Measurements from ENCODE around the gene TIMELESS.
"Not testable (repeated sequence)": the region's sequence is repeated elsewhere in the genome, so short reads cannot be mapped to it uniquely, and the experiment has no call there.

The TIMELESS gene

GRCh38 chr12:56462565-56462964, 13.3 kb upstream of the TIMELESS start:
- no peak for DNase-seq (ENCODE audit: low read depth, low spot score)

- DNase-seq (ENCODE audit: low read depth, low spot score), result no peak
Observed at GRCh38 chr12:56461235-56462159, 12.3 kb upstream of the TIMELESS start.

GRCh38 chr12:56457817-56458216, 8.6 kb upstream of the TIMELESS start:
- no peak for DNase-seq (ENCODE audit: low read depth, low spot score)

- no peak for DNase-seq (ENCODE audit: low read depth, low spot score)
Observed at GRCh38 chr12:56454557-56454956, 5.3 kb upstream of the TIMELESS start, which contains the start of gene MIP. MIP (minus strand) TSS chr12:56454657; CDS start chr12:56454613, 44 bp downstream.

GRCh38 chr12:56451147-56451546, 1.9 kb upstream of the TIMELESS start:
- no peak for DNase-seq (ENCODE audit: low read depth, low spot score)

GRCh38 chr12:56450241-56450640, 1.0 kb upstream of the TIMELESS start:
- no peak for DNase-seq (ENCODE audit: low read depth, low spot score)

GRCh38 chr12:56449622-56449984, 377 bp upstream of the TIMELESS start:
- no peak for DNase-seq (ENCODE audit: low read depth, low spot score)

- not testable (repeated sequence) for DNase-seq (ENCODE audit: low read depth, low spot score)
Observed at GRCh38 chr12:56443208-56443607, 6.0 kb downstream of the TIMELESS start.

GRCh38 chr12:56437430-56438176, 11.6 kb downstream of the TIMELESS start:
- no peak for DNase-seq (ENCODE audit: low read depth, low spot score)

GRCh38 chr12:56434828-56435227, 14.4 kb downstream of the TIMELESS start:
- no peak for DNase-seq (ENCODE audit: low read depth, low spot score)

- DNase-seq (ENCODE audit: low read depth, low spot score), result no peak
Observed at GRCh38 chr12:56431850-56432249, 17.4 kb downstream of the TIMELESS start.

GRCh38 chr12:56431288-56431687, 17.9 kb downstream of the TIMELESS start:
- no peak for DNase-seq (ENCODE audit: low read depth, low spot score)

GRCh38 chr12:56425940-56426438, 23.2 kb downstream of the TIMELESS start:
- DNase-seq (ENCODE audit: low read depth, low spot score), result no peak

- no peak for DNase-seq (ENCODE audit: low read depth, low spot score)
Observed at GRCh38 chr12:56425193-56425592, 24.0 kb downstream of the TIMELESS start.

- no peak for DNase-seq (ENCODE audit: low read depth, low spot score)
Observed at GRCh38 chr12:56420411-56420810, 28.8 kb downstream of the TIMELESS start.

- DNase-seq (ENCODE audit: low read depth, low spot score), result no peak
Observed at GRCh38 chr12:56417739-56418138, 31.5 kb downstream of the TIMELESS start.

- no peak for DNase-seq (ENCODE audit: low read depth, low spot score)
Observed at GRCh38 chr12:56414401-56414800, 34.8 kb downstream of the TIMELESS start.

- no peak for DNase-seq (ENCODE audit: low read depth, low spot score)
Observed at GRCh38 chr12:56413392-56413791, 35.8 kb downstream of the TIMELESS start.

- DNase-seq (ENCODE audit: low read depth, low spot score), result no peak
Observed at GRCh38 chr12:56411781-56412639, 37.2 kb downstream of the TIMELESS start.

GRCh38 chr12:56410768-56411167, 38.5 kb downstream of the TIMELESS start:
- no peak for DNase-seq (ENCODE audit: low read depth, low spot score)

- DNase-seq (ENCODE audit: low read depth, low spot score), result no peak
Observed at GRCh38 chr12:56408799-56409417, 40.3 kb downstream of the TIMELESS start.

Data from astrocyte of the hippocampus (primary cell).